HG03571 (cell line): ENCODE data around the gene TMEM131L.
"Not testable (repeated sequence)": the region's sequence is repeated elsewhere in the genome, so short reads cannot be mapped to it uniquely, and the experiment has no call there.

ENCODE experiments used
- ATAC-seq: cut with Tn5 transposase; IDR thresholded peaks from one replicate; pipeline ENCODE4 v1.9.1; 2021; ENCODE audit not compliant: unreplicated experiment

Gene TMEM131L

GRCh38 chr4:153497988-153498967, 32.1 kb downstream of the TMEM131L start:
- ATAC-seq: peak; percentile 67

- no peak for ATAC-seq
Measured at GRCh38 chr4:153499005-153499404, 32.8 kb downstream of the TMEM131L start.

- ATAC-seq: no peak
Measured at GRCh38 chr4:153501578-153501977, 35.4 kb downstream of the TMEM131L start.

GRCh38 chr4:153502584-153502983, 36.4 kb downstream of the TMEM131L start:
- ATAC-seq: no peak

GRCh38 chr4:153506341-153507309, 40.5 kb downstream of the TMEM131L start:
- no peak for ATAC-seq

GRCh38 chr4:153507310-153508073, 41.3 kb downstream of the TMEM131L start:
- no peak for ATAC-seq

- ATAC-seq: not testable (repeated sequence)
Measured at GRCh38 chr4:153509212-153509611, 43.1 kb downstream of the TMEM131L start.

GRCh38 chr4:153509724-153510123, 43.6 kb downstream of the TMEM131L start:
- ATAC-seq: no peak

- no peak for ATAC-seq
Measured at GRCh38 chr4:153510252-153511001, 44.3 kb downstream of the TMEM131L start.

GRCh38 chr4:153511104-153511503, 44.9 kb downstream of the TMEM131L start:
- no peak for ATAC-seq

GRCh38 chr4:153512162-153512852, 46.1 kb downstream of the TMEM131L start:
- no peak for ATAC-seq

DNA sequence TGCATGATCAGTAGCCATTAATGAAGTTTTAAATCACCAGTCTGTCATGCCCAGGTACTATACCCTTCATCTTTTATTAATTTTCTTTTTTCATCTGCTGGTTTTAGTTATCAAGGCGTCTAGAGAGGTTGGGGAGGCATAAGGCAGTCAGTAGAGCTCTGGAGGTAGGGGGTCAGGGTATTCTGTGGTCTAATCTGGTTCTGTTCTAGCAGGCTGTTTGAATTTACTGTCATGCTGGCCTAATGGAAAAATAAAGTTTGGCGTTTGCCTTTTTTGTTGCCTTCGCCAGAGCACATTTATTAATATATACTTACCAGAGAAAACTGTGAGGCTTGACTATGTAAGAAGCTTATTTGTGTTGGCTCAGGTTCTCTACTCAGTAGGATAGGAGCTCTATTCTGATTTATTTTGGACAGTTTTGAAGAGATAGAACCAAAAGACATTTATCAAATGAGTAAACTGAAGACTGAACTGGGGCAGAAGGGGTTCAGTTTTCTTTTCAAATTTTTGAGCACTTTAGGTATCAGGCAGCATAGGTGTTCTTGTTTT, 46.9 kb downstream of the TMEM131L start:
- no peak for ATAC-seq

- no peak for ATAC-seq
Measured at GRCh38 chr4:153513596-153513995, 47.4 kb downstream of the TMEM131L start.

- ATAC-seq: no peak
Measured at GRCh38 chr4:153514001-153514526, 47.9 kb downstream of the TMEM131L start.

- ATAC-seq: no peak
Measured at GRCh38 chr4:153514688-153515426, 48.7 kb downstream of the TMEM131L start.

GRCh38 chr4:153517159-153517558, 51.0 kb downstream of the TMEM131L start:
- ATAC-seq: no peak

GRCh38 chr4:153518001-153518400, 51.8 kb downstream of the TMEM131L start:
- no peak for ATAC-seq
